Natural killer cell (primary cell): ENCODE results near the gene ZFAND5. TPM values are rescaled to one million over a fixed set of nuclear protein-coding genes. Genes with fewer than 3 reads are reported as not detected.

ENCODE experiments used
- ATAC-seq, 3 donors: fragments of 150-1000 bp in 2 of 3; fragments of 200-7000 bp in 1 of 3; cut with Tn5 transposase; 1 replicate in 1 of 3; 2 replicates in 2 of 3; pipeline ENCODE4 v1.10.0; 2021; ENCODE audit warnings: mild to moderate bottlenecking in 2 of 3, moderate library complexity in 2 of 3
- DNase-seq, 2 donors: peaks; one replicate each; pipeline versions ENCODE4 v3.0.0 to v3.0.0-alpha.2; 2013 to 2021; ENCODE audit warnings: mixed read lengths in 1 of 2
- H3K27ac ChIP-seq: one replicate; pipeline ENCODE4 v1.5.1; 2013; ENCODE audit warnings: mild to moderate bottlenecking, low read length
- H3K27me3 ChIP-seq: one replicate; pipeline ENCODE4 v1.6.1; 2013; ENCODE audit warnings: low read length; ENCODE audit not compliant: control insufficient read depth, insufficient read depth
- H3K36me3 ChIP-seq: one replicate; pipeline ENCODE4 v1.6.1; 2013; ENCODE audit warnings: low read length; ENCODE audit not compliant: control insufficient read depth, insufficient read depth
- H3K4me1 ChIP-seq: one replicate; pipeline ENCODE4 v1.6.1; 2013; ENCODE audit warnings: low read length; ENCODE audit not compliant: control insufficient read depth, insufficient read depth
- H3K4me3 ChIP-seq: one replicate; pipeline ENCODE4 v1.5.1; 2013; ENCODE audit warnings: low read length
- H3K9me3 ChIP-seq: one replicate; pipeline ENCODE4 v1.6.1; 2013; ENCODE audit warnings: low read length; ENCODE audit not compliant: control insufficient read depth, insufficient read depth
- H3K27ac Mint-ChIP-seq, 2 donors: one replicate each; pipeline ENCODE4 v1.8.0; 2022; ENCODE audit warnings: mild to moderate bottlenecking in 2 of 2, mixed read lengths in 2 of 2, moderate library complexity in 1 of 2
- H3K27me3 Mint-ChIP-seq, 2 donors: one replicate each; pipeline ENCODE4 v1.8.0; 2022; ENCODE audit warnings: low read depth in 2 of 2, mixed read lengths in 2 of 2
- H3K36me3 Mint-ChIP-seq: one replicate; pipeline ENCODE4 v1.8.0; 2022; ENCODE audit warnings: mixed read lengths
- H3K4me1 Mint-ChIP-seq, 2 donors: one replicate each; pipeline ENCODE4 v1.8.0; 2022; ENCODE audit warnings: mixed read lengths in 2 of 2
- H3K4me3 Mint-ChIP-seq: one replicate; pipeline ENCODE4 v1.8.0; 2022; ENCODE audit warnings: mild to moderate bottlenecking, moderate library complexity, mixed read lengths
- H3K9me3 Mint-ChIP-seq, 2 donors: one replicate each; pipeline ENCODE4 v1.8.0; 2022; ENCODE audit warnings: mixed read lengths in 2 of 2
- CTCF ChIP-seq: fragments of 200-600 bp; IDR thresholded peaks from one replicate; pipeline ENCODE4 v1.8.0; 2022; ENCODE audit warnings: antibody characterized with exemption
- WGBS: methylation state at CpG from one replicate; pipeline ENCODE4 v1.1.7; 2013; ENCODE audit warnings: missing lambda C conversion rate; ENCODE audit not compliant: insufficient coverage; 5-methylcytosine and 5-hydroxymethylcytosine counted together
- intact Hi-C: fragments of 100-400 bp; cut with micrococcal nuclease; formaldehyde crosslinking; loops from one replicate; pipeline ENCODE4 v1.14.2; 2022
- total RNA-seq, 4 donors: library from RNA; stranded (reverse); fragments of 120-200 nt in 1 of 4; gene quantifications; one replicate each; pipeline versions ENCODE4 v1.2.3 to v1.2.4, GENCODE V29; 2013 to 2022

ZFAND5 gene
- total RNA-seq, 3 donors from 2014 or later (not counting 1 experiment from before 2014, with no cell fraction given) = 307 to 450 (median 318) TPM

GRCh38 chr9:72356041-72356582 is 8.9 kb downstream of the ZFAND5 start:
- 56% methylated on average over 7 of the region's 8 CpGs for WGBS

GRCh38 chr9:72355153-72355552 is 9.9 kb downstream of the ZFAND5 start:
- no peak overlapping the region for H3K27ac ChIP-seq
- Mint-ChIP-seq H3K4me3 (no peak overlapping the region), H3K9me3 (no peaks in the 10 kb centered on the region), H3K36me3 (peaks cover 16% of the 10 kb centered on the region), H3K27me3 (no peaks in the 10 kb centered on the region), H3K4me1 (peaks cover 50 to 62% of the 10 kb centered on the region in 2 donors), H3K27ac (peak overlapping the region; percentile 63 to 86)
- H3K36me3 ChIP-seq = peaks cover 64% of the 10 kb centered on the region
- no peak overlapping the region for H3K4me3 ChIP-seq
- no peak for DNase-seq
- intact Hi-C loops = no loop called here
- H3K27me3 ChIP-seq = no peaks in the 10 kb centered on the region
- H3K9me3 ChIP-seq = no peaks in the 10 kb centered on the region
- no peak for ATAC-seq
- no peaks in the 10 kb centered on the region for H3K4me1 ChIP-seq
- TF ChIP-seq CTCF = no peak
- 95% methylated on average over 4 of the region's 4 CpGs for WGBS

More at GRCh38 chr9:72356041-72356582, 8.9 kb downstream of the ZFAND5 start:
- Mint-ChIP-seq H3K4me1 (peaks cover 54 to 71% of the 10 kb centered on the region in 2 donors), H3K4me3 (peak overlapping the region; percentile 47), H3K36me3 (peaks cover 16% of the 10 kb centered on the region), H3K9me3 (no peaks in the 10 kb centered on the region), H3K27ac (peak overlapping the region; percentile 63 to 86), H3K27me3 (no peaks in the 10 kb centered on the region)
- no peak for TF ChIP-seq CTCF
- Histone ChIP-seq H3K9me3 (no peaks in the 10 kb centered on the region), H3K27me3 (no peaks in the 10 kb centered on the region), H3K27ac (no peak overlapping the region), H3K4me3 (no peak overlapping the region), H3K4me1 (peaks cover 2% of the 10 kb centered on the region), H3K36me3 (peaks cover 70% of the 10 kb centered on the region)
- intact Hi-C loops = no loop called here
- ATAC-seq = peak in 1 of 3 donors; percentile 20
- no peak for DNase-seq

GRCh38 chr9:72354704-72355103 is 10.3 kb downstream of the ZFAND5 start:
- no peak overlapping the region for H3K4me3 Mint-ChIP-seq
- Histone ChIP-seq H3K36me3 (peaks cover 60% of the 10 kb centered on the region), H3K27ac (no peak overlapping the region), H3K4me1 (no peaks in the 10 kb centered on the region), H3K9me3 (no peaks in the 10 kb centered on the region), H3K27me3 (no peaks in the 10 kb centered on the region), H3K4me3 (no peak overlapping the region)
- DNase-seq (no peak), ATAC-seq (no peak)
- no peaks in the 10 kb centered on the region for H3K9me3 Mint-ChIP-seq
- TF ChIP-seq CTCF = no peak
- H3K27ac Mint-ChIP-seq = peak overlapping the region; percentile 63 to 78
- intact Hi-C loops = no loop called here
- no peaks in the 10 kb centered on the region for H3K27me3 Mint-ChIP-seq
- peaks cover 16% of the 10 kb centered on the region for H3K36me3 Mint-ChIP-seq
- peaks cover 46 to 62% of the 10 kb centered on the region in 2 donors for H3K4me1 Mint-ChIP-seq
- 100% methylated on average over 1 of the region's 1 CpG for WGBS
